ENCODE measurements around the gene ACKR1.

DNA sequence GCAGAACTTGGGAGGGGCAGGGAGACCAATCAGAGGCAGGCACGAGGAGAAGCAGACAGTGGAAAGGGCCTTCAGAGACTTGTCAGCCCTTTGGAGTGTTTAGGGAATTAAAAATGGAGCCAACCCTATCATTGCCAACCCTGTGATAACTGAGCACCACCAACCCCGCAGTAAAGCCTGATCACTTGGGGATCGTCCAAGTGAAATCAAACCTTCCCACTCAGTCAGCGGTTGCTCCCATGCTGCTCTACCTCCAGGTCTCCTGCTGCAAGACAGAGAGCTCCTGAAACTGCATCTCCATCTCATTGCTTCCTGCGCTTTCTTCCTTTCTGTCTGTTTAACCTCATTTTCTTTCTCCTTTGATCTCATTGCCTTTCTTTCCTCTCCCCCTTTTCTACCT is 4.8 kb upstream of the ACKR1 start:
- TF ChIP-seq POLR2AphosphoS5 (IDR thresholded peaks at IDR 0.05; ENCODE audit: low read depth, low read length), result no peak
- no peak for TF ChIP-seq TAF1 (IDR thresholded peaks at IDR 0.05; ENCODE audit: borderline replicate concordance, insufficient read depth, low read length)
- TF ChIP-seq, protein P1, sequence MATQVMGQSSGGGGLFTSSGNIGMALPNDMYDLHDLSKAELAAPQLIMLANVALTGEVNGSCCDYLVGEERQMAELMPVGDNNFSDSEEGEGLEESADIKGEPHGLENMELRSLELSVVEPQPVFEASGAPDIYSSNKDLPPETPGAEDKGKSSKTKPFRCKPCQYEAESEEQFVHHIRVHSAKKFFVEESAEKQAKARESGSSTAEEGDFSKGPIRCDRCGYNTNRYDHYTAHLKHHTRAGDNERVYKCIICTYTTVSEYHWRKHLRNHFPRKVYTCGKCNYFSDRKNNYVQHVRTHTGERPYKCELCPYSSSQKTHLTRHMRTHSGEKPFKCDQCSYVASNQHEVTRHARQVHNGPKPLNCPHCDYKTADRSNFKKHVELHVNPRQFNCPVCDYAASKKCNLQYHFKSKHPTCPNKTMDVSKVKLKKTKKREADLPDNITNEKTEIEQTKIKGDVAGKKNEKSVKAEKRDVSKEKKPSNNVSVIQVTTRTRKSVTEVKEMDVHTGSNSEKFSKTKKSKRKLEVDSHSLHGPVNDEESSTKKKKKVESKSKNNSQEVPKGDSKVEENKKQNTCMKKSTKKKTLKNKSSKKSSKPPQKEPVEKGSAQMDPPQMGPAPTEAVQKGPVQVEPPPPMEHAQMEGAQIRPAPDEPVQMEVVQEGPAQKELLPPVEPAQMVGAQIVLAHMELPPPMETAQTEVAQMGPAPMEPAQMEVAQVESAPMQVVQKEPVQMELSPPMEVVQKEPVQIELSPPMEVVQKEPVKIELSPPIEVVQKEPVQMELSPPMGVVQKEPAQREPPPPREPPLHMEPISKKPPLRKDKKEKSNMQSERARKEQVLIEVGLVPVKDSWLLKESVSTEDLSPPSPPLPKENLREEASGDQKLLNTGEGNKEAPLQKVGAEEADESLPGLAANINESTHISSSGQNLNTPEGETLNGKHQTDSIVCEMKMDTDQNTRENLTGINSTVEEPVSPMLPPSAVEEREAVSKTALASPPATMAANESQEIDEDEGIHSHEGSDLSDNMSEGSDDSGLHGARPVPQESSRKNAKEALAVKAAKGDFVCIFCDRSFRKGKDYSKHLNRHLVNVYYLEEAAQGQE (IDR thresholded peaks at IDR 0.05; ENCODE audit: insufficient read depth in 1 of 2, low read depth in 2 of 2, low read length in 2 of 2), result no peak

All from PFSK-1 (cell line).